ENCODE measurements around the gene FBXW4. TPM values are rescaled to one million over a fixed set of nuclear protein-coding genes. Genes with fewer than 3 reads are reported as not detected.
A peak's percentile ranks its signal among the peaks of the same experiment; 100 is the strongest.

The FBXW4 gene
- total and polyA plus RNA-seq, 8 donors, result 36.6 to 95.3 (median 42.6) TPM

- no peaks in the 10 kb centered on the region for H3K9me3 ChIP-seq
- intact Hi-C loops (cut with DNase I; ENCODE audit: low total_unique reads), result no loop called here
- no peak for DNase-seq
- peaks cover 11 to 14% (median 14%) of the 10 kb centered on the region in 4 donors for H3K4me1 ChIP-seq
- no peaks in the 10 kb centered on the region for H3K36me3 ChIP-seq
- peaks cover 14 to 98% (median 46%) of the 10 kb centered on the region in 3 donors for H3K27me3 ChIP-seq
- no peak overlapping the region for H3K4me3 ChIP-seq
- WGBS, 5 donors, result 69 to 82% (median 81%) methylated on average over 11 to 15 of the region's 15 CpGs
- no peak for TF ChIP-seq POLR2A (IDR thresholded peaks at IDR 0.05)
- TF ChIP-seq POLR2AphosphoS5 (IDR thresholded peaks at IDR 0.05), result no peak
- TF ChIP-seq CTCF (IDR thresholded peaks at IDR 0.05), result no peak
- no peak for TF ChIP-seq EP300 (IDR thresholded peaks at IDR 0.05)
- H3K27ac ChIP-seq, result no peak overlapping the region
Observed at GRCh38 chr10:101564490-101564991, 130.4 kb downstream of the FBXW4 start.

- peaks cover 7 to 11% (median 10%) of the 10 kb centered on the region in 4 donors for H3K4me1 ChIP-seq
- H3K27me3 ChIP-seq, result peaks cover 9 to 89% (median 36%) of the 10 kb centered on the region in 3 donors
- peak in 1 of 2 donors; percentile 17 for DNase-seq
- no peaks in the 10 kb centered on the region for H3K36me3 ChIP-seq
- H3K9me3 ChIP-seq, result no peaks in the 10 kb centered on the region
- TF ChIP-seq POLR2A (IDR thresholded peaks at IDR 0.05) (no peak), EP300 (IDR thresholded peaks at IDR 0.05) (no peak), POLR2AphosphoS5 (IDR thresholded peaks at IDR 0.05) (no peak), CTCF (IDR thresholded peaks at IDR 0.05) (no peak)
- H3K27ac ChIP-seq, result no peak overlapping the region
- 65 to 68% (median 66%) methylated on average over 11 of the region's 11 CpGs for WGBS, 5 donors
- intact Hi-C loops (cut with DNase I; ENCODE audit: low total_unique reads), result no loop called here
- H3K4me3 ChIP-seq, result no peak overlapping the region
Observed at GRCh38 chr10:101563497-101564040, 131.4 kb downstream of the FBXW4 start.

DNA sequence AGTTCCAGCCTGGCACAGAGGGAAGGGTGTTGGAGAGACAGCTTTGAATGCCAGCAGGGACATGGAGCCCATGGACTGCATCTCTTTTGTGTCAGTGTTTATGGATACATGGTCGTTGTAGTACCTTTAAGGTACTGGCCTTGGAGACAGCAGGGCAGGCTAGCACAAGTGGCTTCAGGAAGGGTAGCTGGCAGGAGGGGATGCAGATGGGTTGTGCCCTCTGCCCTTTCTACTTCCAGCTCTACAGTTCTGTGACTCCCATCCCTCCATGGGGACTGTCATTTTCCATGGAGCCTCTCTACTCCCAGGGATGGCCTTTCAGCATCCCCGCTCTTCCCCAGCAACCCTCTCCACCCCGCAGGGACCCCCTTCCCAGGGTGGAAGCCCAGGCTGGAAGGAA is 132.0 kb downstream of the FBXW4 start:
- 60 to 72% (median 64%) methylated on average over 3 of the region's 3 CpGs for WGBS, 5 donors
- H3K27me3 ChIP-seq, result peaks cover 9 to 83% (median 33%) of the 10 kb centered on the region in 3 donors
- H3K27ac ChIP-seq, result no peak overlapping the region
- no peaks in the 10 kb centered on the region for H3K9me3 ChIP-seq
- intact Hi-C loops (cut with DNase I; ENCODE audit: low total_unique reads), result no loop called here
- H3K36me3 ChIP-seq, result no peaks in the 10 kb centered on the region
- no peak overlapping the region for H3K4me3 ChIP-seq
- no peak for DNase-seq
- no peak for TF ChIP-seq POLR2A (IDR thresholded peaks at IDR 0.05)
- TF ChIP-seq POLR2AphosphoS5 (IDR thresholded peaks at IDR 0.05), result no peak
- TF ChIP-seq CTCF (IDR thresholded peaks at IDR 0.05), result no peak
- no peak for TF ChIP-seq EP300 (IDR thresholded peaks at IDR 0.05)
- H3K4me1 ChIP-seq, result peaks cover 7 to 11% (median 10%) of the 10 kb centered on the region in 4 donors

DNA sequence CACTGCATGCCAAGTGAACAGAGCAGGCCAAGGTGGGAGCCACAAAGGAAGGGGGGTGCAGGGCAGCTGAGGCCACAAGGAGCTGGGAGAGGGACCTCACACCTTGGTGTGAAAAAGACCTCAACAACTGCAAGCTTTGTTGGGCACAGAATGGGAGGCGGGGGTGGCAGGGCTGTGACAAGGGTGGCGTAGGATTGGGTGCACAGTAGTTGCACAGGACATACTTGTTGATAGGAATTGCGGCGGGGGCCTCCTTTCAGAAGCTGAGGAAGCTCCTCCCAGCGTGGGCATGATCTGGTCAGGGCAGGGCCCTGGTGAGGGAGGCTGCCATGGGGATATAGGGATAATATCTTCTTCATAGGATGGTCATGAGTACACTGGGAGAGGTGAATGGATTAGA is 132.7 kb downstream of the FBXW4 start:
- Histone ChIP-seq H3K27me3 (peaks cover 9 to 76% (median 30%) of the 10 kb centered on the region in 3 donors), H3K4me3 (no peak overlapping the region), H3K36me3 (no peaks in the 10 kb centered on the region), H3K27ac (no peak overlapping the region), H3K4me1 (peaks cover 7 to 11% (median 10%) of the 10 kb centered on the region in 4 donors), H3K9me3 (no peaks in the 10 kb centered on the region)
- intact Hi-C loops (cut with DNase I; ENCODE audit: low total_unique reads), result no loop called here
- 77 to 92% (median 89%) methylated on average over 5 of the region's 5 CpGs for WGBS, 5 donors
- DNase-seq, result no peak
- TF ChIP-seq POLR2A (IDR thresholded peaks at IDR 0.05) (no peak), CTCF (IDR thresholded peaks at IDR 0.05) (no peak), EP300 (IDR thresholded peaks at IDR 0.05) (no peak), POLR2AphosphoS5 (IDR thresholded peaks at IDR 0.05) (no peak)

Measured in stomach (tissue), 9 donors.